Right atrium auricular region (tissue), 2 donors: ENCODE results near the gene OR5L1. TPM values are rescaled to one million over a fixed set of nuclear protein-coding genes. Genes with fewer than 3 reads are reported as not detected.

ENCODE experiments used
- DNase-seq: peaks from one replicate; pipeline ENCODE4 v3.0.0-alpha.2; 2019; ENCODE audit warnings: low spot score
- H3K27ac ChIP-seq, 2 donors: fragments of 200-600 bp; sonication (generic); 1 replicate in 1 of 2; 2 replicates in 1 of 2; pipeline ENCODE4 v1.5.1; 2016 to 2019
- H3K27me3 ChIP-seq, 2 donors: fragments of 200-600 bp; sonication (generic); one replicate each; pipeline versions ENCODE4 v1.5.1 to v1.6.0; 2017 to 2019
- H3K36me3 ChIP-seq: fragments of 200-600 bp; sonication (generic); one replicate; pipeline ENCODE4 v1.5.1; 2016
- H3K4me1 ChIP-seq, 2 donors: fragments of 200-600 bp; sonication (generic); one replicate each; pipeline versions ENCODE4 v1.5.1 to v1.6.0; 2017 to 2019
- H3K4me3 ChIP-seq, 2 donors: fragments of 200-600 bp; sonication (generic); 1 replicate in 1 of 2; 2 replicates in 1 of 2; pipeline ENCODE4 v1.5.1; 2017 to 2019; ENCODE audit warnings: mild to moderate bottlenecking in 1 of 2, moderate library complexity in 1 of 2
- H3K9me3 ChIP-seq, 2 donors: fragments of 200-600 bp; sonication (generic); one replicate each; pipeline ENCODE4 v1.5.1; 2019
- CTCF ChIP-seq, 2 donors: fragments of 200-600 bp; sonication (generic); IDR thresholded peaks; one replicate each; pipeline ENCODE4 v1.5.1; 2019; ENCODE audit warnings: antibody characterized with exemption in 2 of 2
- total RNA-seq, 2 donors: library from RNA; depleted of rRNA; stranded (reverse); fragments of >200 nt; gene quantifications; one replicate each; pipeline ENCODE4 v1.1.0, GENCODE V29; 2016

Gene OR5L1
- total RNA-seq, 2 donors from 2014 or later: not detected

DNA sequence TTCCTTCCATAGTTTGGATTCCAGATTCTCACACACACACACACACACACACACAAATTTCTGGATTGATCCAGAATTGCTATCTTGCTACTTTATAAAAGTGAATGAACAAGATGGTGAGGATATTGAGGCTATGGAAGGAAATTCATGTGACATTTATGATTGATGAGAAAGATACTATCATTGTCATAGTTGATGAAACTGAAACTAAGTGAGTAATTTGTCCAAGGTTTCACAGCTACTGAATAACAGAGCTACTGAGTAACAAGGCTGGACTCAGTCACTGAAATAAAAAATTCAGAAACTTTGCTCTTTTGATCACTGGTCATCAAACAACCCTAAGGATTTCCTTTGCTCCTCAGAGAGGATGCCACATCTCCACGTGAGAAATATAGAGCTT, 43.5 kb downstream of the OR5L1 start:
- no peaks in the 10 kb centered on the region for H3K36me3 ChIP-seq
- H3K4me1 ChIP-seq: no peaks in the 10 kb centered on the region
- TF ChIP-seq CTCF (IDR thresholded peaks at IDR 0.05): no peak

More for the DNA sequence above, 43.5 kb downstream of the OR5L1 start:
- Histone ChIP-seq H3K9me3 (no peaks in the 10 kb centered on the region), H3K27me3 (no peaks in the 10 kb centered on the region), H3K27ac (no peak overlapping the region), H3K4me3 (no peak overlapping the region)
- no peak for DNase-seq

Other genes starting within 250 kb of the OR5L1 start
- gene OR4C16, start 239.2 kb upstream of the OR5L1 start, total RNA-seq: not detected
- not detected for gene OR4C11, start 203.7 kb upstream of the OR5L1 start, total RNA-seq
- gene OR4P4, start 176.3 kb upstream of the OR5L1 start, total RNA-seq: not detected
- not detected for gene OR4S2, start 163.0 kb upstream of the OR5L1 start, total RNA-seq
- not detected for gene OR4C6, start 149.2 kb upstream of the OR5L1 start, total RNA-seq
- not detected for gene OR5D13, start 37.9 kb upstream of the OR5L1 start, total RNA-seq
- not detected for gene OR5D14, start 15.8 kb upstream of the OR5L1 start, total RNA-seq
- not detected for gene OR5D18, start 8.3 kb downstream of the OR5L1 start, total RNA-seq
- not detected for gene OR5L2, start 15.9 kb downstream of the OR5L1 start, total RNA-seq
- not detected for gene OR5D16, start 27.4 kb downstream of the OR5L1 start, total RNA-seq
- gene TRIM51, start 71.9 kb downstream of the OR5L1 start, total RNA-seq: not detected
- not detected for gene OR5W2, start 103.2 kb downstream of the OR5L1 start, total RNA-seq
- not detected for gene OR5I1, start 125.0 kb downstream of the OR5L1 start, total RNA-seq
- not detected for gene OR10AG1, start 158.6 kb downstream of the OR5L1 start, total RNA-seq
- gene OR5F1, start 183.3 kb downstream of the OR5L1 start, total RNA-seq: not detected
- gene OR5AS1, start 216.3 kb downstream of the OR5L1 start, total RNA-seq: not detected